AG09319 (cell line): ENCODE results near the gene MIGA2.

Experiments
- DNase-seq: peaks from one replicate; pipeline ENCODE4 v3.0.0-alpha.2; 2010; ENCODE audit warnings: low read depth; ENCODE audit errors: extremely low read depth
- CTCF ChIP-seq: IDR thresholded peaks from 2 replicates; pipeline ENCODE4 v1.5.1; 2011; ENCODE audit warnings: low read depth, mild to moderate bottlenecking, inconsistent platforms, low read length, moderate library complexity

The MIGA2 gene

GRCh38 chr9:129095170-129095667 lies 58.8 kb downstream of the MIGA2 start:
- DNase-seq = no peak
- no peak for TF ChIP-seq CTCF

DNA sequence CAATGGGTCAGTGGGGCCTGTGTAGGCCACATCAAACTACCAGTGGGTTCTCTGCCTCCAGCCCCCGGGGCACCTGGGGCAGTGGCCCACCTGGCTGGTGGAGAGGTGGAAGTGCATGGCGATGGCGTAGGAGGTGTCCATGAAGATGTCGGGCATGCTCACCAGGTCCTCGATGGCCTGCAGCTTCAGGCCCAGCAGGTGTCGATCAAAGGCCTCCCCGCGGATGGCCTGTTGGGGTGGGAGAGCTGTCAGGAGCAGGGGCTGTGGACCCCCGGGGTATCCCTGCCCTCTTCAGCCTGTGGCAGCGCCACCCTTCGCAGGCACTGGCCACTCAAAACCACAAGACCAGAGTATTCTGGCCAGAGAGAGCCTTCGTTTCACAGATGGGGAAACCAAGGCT lies 59.5 kb downstream of the MIGA2 start:
- no peak for TF ChIP-seq CTCF
- DNase-seq = no peak

DNA sequence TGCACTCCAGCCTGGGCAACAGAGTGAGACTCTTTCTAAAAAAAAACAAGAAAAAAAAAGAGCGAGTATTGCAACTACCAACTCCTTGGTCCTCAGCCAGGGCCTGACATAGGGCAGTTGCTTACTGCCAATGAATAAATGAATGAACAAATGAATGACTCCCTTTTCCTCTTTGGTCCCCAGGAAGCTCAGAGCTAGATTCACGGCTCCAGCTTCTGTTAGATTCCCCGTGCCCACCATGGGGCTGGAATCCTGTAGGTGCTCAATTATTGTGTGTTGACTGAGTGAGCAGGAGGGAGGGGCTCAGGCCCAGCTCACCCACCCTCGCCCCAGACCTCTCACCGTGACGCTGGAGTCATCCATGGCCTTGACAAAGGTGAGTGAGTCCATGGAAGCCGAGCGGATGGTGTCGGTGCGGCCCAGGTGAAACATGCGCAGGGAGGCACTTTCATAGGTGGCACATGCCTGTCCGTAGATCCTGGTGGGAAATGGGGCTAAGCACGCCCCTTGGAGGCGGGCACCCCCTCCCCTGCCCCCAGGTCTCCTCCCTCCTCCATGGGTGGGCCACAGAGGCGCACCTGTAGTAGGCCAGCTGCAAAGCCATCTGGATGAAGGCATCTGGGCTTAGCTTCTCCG lies 61.4 kb downstream of the MIGA2 start:
- TF ChIP-seq CTCF = no peak

GRCh38 chr9:129098328-129098727 lies 61.9 kb downstream of the MIGA2 start:
- no peak for TF ChIP-seq CTCF
- DNase-seq = no peak

More for the DNA sequence above, 61.4 kb downstream of the MIGA2 start:
- no peak for DNase-seq

DNA sequence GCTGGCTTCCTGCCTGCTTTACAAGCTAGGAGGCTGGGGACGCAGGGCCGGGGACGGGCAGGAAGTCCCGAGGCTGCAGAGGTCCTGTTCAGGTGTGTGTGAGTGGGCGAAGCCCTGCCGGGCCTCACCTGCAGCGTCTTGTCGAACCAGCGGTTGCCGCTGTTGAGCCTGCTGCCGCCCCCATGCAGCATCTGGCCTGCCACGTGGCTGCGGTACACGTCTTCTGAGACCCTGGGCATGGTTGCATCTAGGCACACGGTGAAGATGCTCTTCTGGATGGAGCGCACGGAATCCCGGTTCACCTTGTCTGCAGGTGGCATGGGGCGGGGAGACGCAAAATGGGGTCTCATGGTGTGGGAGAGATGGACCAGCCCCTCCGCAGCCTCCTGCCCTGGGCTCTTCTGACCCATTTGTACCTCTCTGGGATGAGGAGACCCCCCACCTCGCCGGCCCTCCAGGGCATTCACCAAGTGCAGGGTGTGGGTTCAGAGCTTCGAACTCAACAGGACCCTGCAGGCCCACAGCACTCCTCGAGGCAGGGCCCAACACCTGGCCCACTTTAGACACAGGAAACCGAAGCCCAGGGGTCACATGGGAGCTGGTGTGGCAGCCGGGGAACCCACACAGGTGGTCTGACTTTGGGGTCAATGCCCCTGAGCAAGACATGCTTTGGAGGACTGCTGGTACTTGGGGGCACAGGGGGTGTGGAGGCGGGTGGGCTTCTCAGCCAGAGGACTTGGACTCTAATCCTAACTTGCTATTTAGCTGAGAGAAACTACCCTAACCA lies 64.2 kb downstream of the MIGA2 start:
- TF ChIP-seq CTCF = no peak
- no peak for DNase-seq

- TF ChIP-seq CTCF = no peak
- DNase-seq = no peak
Observed at GRCh38 chr9:129101279-129101678, 64.9 kb downstream of the MIGA2 start.

GRCh38 chr9:129102095-129102525 lies 65.7 kb downstream of the MIGA2 start:
- no peak for TF ChIP-seq CTCF

More at GRCh38 chr9:129102095-129102525, 65.7 kb downstream of the MIGA2 start:
- no peak for DNase-seq
